Fibroblast of lung (primary cell): ENCODE measurements around the gene NFATC2. TPM values are rescaled to one million over a fixed set of nuclear protein-coding genes. Genes with fewer than 3 reads are reported as not detected.

Experiments used
- DNase-seq, 2 donors: peaks; one replicate each; pipeline versions ENCODE4 v3.0.0 to v3.0.0-alpha.2; 2010; ENCODE audit warnings: low read depth in 2 of 2
- H2AFZ ChIP-seq: 2 replicates; pipeline ENCODE4 v1.5.1; 2012; ENCODE audit warnings: low read length, control low read depth, inconsistent platforms
- H3K27ac ChIP-seq: 2 replicates; pipeline ENCODE4 v1.5.1; 2011; ENCODE audit warnings: low read length, control low read depth; ENCODE audit not compliant: insufficient read depth
- H3K27me3 ChIP-seq: 2 replicates; pipeline ENCODE4 v1.5.1; 2011; ENCODE audit warnings: mild to moderate bottlenecking, low read length; ENCODE audit not compliant: control insufficient read depth, insufficient read depth
- H3K36me3 ChIP-seq: 2 replicates; pipeline ENCODE4 v1.5.1; 2011; ENCODE audit warnings: low read length; ENCODE audit not compliant: control insufficient read depth, insufficient read depth
- H3K4me1 ChIP-seq: 2 replicates; pipeline ENCODE4 v1.5.1; 2011; ENCODE audit warnings: low read length; ENCODE audit not compliant: control insufficient read depth, insufficient read depth; ENCODE audit errors: extremely low read depth
- H3K4me2 ChIP-seq: 2 replicates; pipeline ENCODE4 v1.5.1; 2011; ENCODE audit warnings: low read length, control low read depth; ENCODE audit not compliant: insufficient read depth; ENCODE audit errors: extremely low read depth
- H3K4me3 ChIP-seq, 4 experiments: fragments of 200-600 bp in 1 of 4; sonication (generic) in 1 of 4; replicated peaks in 1 of 4; 2 replicates each; pipeline ENCODE4 v1.5.1; 2011 to 2016; ENCODE audit warnings: low read length in 4 of 4, low read depth in 3 of 4, mild to moderate bottlenecking in 3 of 4, control low read depth in 2 of 4, inconsistent platforms in 1 of 4, mixed read lengths in 1 of 4; ENCODE audit not compliant: insufficient read depth in 1 of 4; ENCODE audit errors: control extremely low read depth in 1 of 4
- H3K79me2 ChIP-seq: 2 replicates; pipeline ENCODE4 v1.5.1; 2012; ENCODE audit warnings: mild to moderate bottlenecking, low read length, inconsistent platforms; ENCODE audit not compliant: control insufficient read depth, insufficient read depth
- H3K9ac ChIP-seq: 2 replicates; pipeline ENCODE4 v1.5.1; 2011; ENCODE audit warnings: mild to moderate bottlenecking, low read length, control low read depth; ENCODE audit not compliant: insufficient read depth
- H3K9me3 ChIP-seq: 2 replicates; pipeline ENCODE4 v1.5.1; 2012; ENCODE audit warnings: low read depth, low read length; ENCODE audit not compliant: control insufficient read depth, insufficient read depth
- H4K20me1 ChIP-seq: 2 replicates; pipeline ENCODE4 v1.5.1; 2011; ENCODE audit warnings: low read length; ENCODE audit not compliant: control insufficient read depth, insufficient read depth; ENCODE audit errors: extremely low read depth
- EZH2 ChIP-seq: IDR thresholded peaks from 2 replicates; pipeline ENCODE4 v1.5.1; 2012; ENCODE audit warnings: low read length, control low read depth, mild to moderate bottlenecking; ENCODE audit errors: missing control alignments
- polyA plus RNA-seq, 2 donors: library from polyadenylated mRNA; depleted of rRNA in 1 of 2; stranded (reverse) in 1 of 2; unstranded in 1 of 2; fragments of >200 nt; gene quantifications; 2 replicates each; pipeline ENCODE4 v1.2.1, GENCODE V29; 2011 to 2012; ENCODE audit warnings: missing spikeins in 1 of 2
- total RNA-seq: library from RNA; depleted of rRNA; stranded (reverse); fragments of >200 nt; gene quantifications from 2 replicates; pipeline ENCODE4 v1.2.1, GENCODE V29; 2014
- TF ChIP-seq, protein P1 (sequence below), 2 donors: IDR thresholded peaks in 1 of 2; conservative IDR thresholded peaks in 1 of 2; 1 replicate in 1 of 2; 2 replicates in 1 of 2; pipeline ENCODE4 v1.5.1; 2011 to 2012; ENCODE audit warnings: low read length in 2 of 2, control low read depth in 1 of 2, inconsistent platforms in 1 of 2, low read depth in 1 of 2, mild to moderate bottlenecking in 1 of 2

NFATC2 gene
- total and polyA plus RNA-seq, 2 donors (not counting 1 experiment from before 2014, with no cell fraction given) = 0.50 to 1.2 TPM

DNA sequence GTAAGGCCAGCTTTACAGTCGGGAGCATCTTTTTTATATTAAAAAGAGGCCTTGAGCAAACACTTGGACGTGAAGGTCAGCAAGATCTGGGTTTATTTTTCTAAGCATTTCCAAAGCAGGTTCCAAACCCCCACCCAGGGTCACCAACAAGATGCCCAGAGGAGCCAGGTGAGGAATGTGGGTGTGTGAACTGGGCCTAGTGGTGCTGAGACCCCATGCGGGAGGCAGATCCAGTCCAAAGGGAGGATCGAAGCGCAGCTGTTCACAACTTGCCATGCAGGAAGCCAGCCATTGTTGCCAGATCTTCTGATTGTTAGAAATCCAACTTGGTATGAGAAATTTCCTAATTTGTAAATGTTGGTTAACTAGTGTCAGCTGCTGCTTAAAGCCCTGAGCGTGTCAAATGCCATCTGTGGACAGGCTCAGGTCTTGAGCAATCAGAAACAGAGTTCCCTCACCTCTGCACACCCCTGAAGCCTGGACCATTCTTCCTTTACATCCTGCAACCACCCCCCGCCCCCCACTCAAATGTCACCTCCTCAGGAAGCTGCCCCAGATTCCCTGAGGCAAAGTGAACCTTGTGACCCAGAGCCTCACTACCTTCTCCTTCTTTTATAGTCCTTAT, 46.5 kb downstream of the NFATC2 start:
- no peaks in the 10 kb centered on the region for H3K79me2 ChIP-seq
- no peak overlapping the region for H3K9ac ChIP-seq
- no peaks in the 10 kb centered on the region for H4K20me1 ChIP-seq
- no peak overlapping the region for H3K4me3 ChIP-seq
- H3K36me3 ChIP-seq = no peaks in the 10 kb centered on the region
- no peak for DNase-seq
- H2AFZ ChIP-seq = no peak overlapping the region
- H3K27ac ChIP-seq = no peak overlapping the region
- no peaks in the 10 kb centered on the region for H3K27me3 ChIP-seq
- peaks cover 2% of the 10 kb centered on the region for H3K4me1 ChIP-seq
- no peak for TF ChIP-seq EZH2
- TF ChIP-seq, protein P1, sequence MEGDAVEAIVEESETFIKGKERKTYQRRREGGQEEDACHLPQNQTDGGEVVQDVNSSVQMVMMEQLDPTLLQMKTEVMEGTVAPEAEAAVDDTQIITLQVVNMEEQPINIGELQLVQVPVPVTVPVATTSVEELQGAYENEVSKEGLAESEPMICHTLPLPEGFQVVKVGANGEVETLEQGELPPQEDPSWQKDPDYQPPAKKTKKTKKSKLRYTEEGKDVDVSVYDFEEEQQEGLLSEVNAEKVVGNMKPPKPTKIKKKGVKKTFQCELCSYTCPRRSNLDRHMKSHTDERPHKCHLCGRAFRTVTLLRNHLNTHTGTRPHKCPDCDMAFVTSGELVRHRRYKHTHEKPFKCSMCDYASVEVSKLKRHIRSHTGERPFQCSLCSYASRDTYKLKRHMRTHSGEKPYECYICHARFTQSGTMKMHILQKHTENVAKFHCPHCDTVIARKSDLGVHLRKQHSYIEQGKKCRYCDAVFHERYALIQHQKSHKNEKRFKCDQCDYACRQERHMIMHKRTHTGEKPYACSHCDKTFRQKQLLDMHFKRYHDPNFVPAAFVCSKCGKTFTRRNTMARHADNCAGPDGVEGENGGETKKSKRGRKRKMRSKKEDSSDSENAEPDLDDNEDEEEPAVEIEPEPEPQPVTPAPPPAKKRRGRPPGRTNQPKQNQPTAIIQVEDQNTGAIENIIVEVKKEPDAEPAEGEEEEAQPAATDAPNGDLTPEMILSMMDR (conservative IDR thresholded peaks at IDR 0.05 in 1 of 2, IDR thresholded peaks at IDR 0.05 in 1 of 2; ENCODE audit: low read depth in 1 of 2, low read length in 2 of 2) = no peak
- H3K4me2 ChIP-seq = no peak overlapping the region
- H3K9me3 ChIP-seq = no peaks in the 10 kb centered on the region

DNA sequence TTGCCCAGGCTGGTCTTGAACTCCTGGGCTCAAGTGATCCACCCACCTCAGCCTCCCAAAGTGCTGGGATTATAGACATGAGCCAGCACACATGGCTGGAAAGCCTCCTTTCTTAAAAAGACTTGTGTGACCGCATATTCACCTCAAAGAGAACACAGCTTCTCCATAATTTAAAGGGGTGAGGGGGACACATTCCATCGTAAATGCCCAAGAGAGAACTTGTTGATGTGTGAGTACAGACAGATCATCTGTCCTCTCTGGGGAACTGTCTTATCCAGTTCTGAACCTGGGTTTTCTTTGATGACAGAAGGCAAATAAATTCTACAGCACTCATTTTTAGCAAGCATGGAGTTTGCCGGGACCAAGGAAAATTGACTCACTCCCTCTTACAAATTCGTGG, 47.2 kb downstream of the NFATC2 start:
- H3K4me2 ChIP-seq = no peak overlapping the region
- H3K36me3 ChIP-seq = no peaks in the 10 kb centered on the region
- H3K27me3 ChIP-seq = no peaks in the 10 kb centered on the region
- no peak for DNase-seq
- no peak overlapping the region for H2AFZ ChIP-seq
- H4K20me1 ChIP-seq = no peaks in the 10 kb centered on the region
- no peaks in the 10 kb centered on the region for H3K79me2 ChIP-seq
- H3K9ac ChIP-seq = no peak overlapping the region
- peaks cover 2% of the 10 kb centered on the region for H3K4me1 ChIP-seq
- no peak overlapping the region for H3K27ac ChIP-seq
- H3K4me3 ChIP-seq = no peak overlapping the region
- TF ChIP-seq, protein P1 (conservative IDR thresholded peaks at IDR 0.05 in 1 of 2, IDR thresholded peaks at IDR 0.05 in 1 of 2; ENCODE audit: low read depth in 1 of 2, low read length in 2 of 2) = no peak
- no peak for TF ChIP-seq EZH2
- no peaks in the 10 kb centered on the region for H3K9me3 ChIP-seq

DNA sequence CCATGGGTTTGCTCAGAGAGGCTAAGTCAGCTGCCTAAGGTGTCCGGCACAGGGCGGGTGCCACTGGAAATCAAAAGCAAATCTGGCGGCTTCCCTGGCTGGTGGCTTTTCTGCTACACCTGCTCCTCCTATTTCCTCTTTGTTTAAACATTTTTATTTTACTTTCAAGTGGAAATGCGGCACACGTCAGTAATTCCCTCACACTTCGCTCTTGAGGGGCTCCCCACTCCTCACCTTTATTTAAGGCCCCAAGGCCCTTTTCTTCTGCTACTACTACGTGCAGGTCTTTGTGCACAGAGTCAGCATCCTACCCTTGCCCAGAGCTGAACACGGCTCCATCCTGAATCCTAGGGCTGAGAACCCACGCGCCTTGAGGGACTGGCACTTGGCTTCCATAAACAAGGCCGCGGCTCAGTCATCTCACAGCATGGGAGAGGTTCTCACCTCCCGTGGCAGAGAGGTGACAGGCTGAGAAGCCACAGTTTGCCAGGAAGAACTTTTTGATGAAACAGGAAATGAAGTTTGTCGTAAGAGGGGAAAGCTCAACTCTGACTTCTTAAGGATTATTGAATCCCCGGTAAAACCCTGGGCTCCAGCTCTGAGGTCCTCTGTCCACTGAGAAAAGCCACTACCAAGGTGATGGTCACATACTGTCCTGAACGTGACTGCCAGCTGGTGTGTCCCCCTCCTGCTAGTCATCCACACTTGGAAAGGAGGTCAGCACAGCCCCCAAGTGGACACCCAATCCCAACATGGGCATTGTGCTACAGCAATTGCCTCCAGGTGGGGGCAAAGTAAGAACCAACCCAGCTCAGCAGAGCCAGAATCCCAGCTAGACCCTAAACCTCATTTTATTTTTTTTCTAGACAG, 48.0 kb downstream of the NFATC2 start:
- no peak overlapping the region for H3K9ac ChIP-seq
- no peak overlapping the region for H3K4me3 ChIP-seq
- peaks cover 2% of the 10 kb centered on the region for H3K4me1 ChIP-seq
- H2AFZ ChIP-seq = no peak overlapping the region
- DNase-seq = no peak
- H3K4me2 ChIP-seq = no peak overlapping the region
- no peaks in the 10 kb centered on the region for H3K79me2 ChIP-seq
- H3K27me3 ChIP-seq = no peaks in the 10 kb centered on the region
- H4K20me1 ChIP-seq = no peaks in the 10 kb centered on the region
- no peak overlapping the region for H3K27ac ChIP-seq
- no peak for TF ChIP-seq EZH2
- TF ChIP-seq, protein P1 (conservative IDR thresholded peaks at IDR 0.05 in 1 of 2, IDR thresholded peaks at IDR 0.05 in 1 of 2; ENCODE audit: low read depth in 1 of 2, low read length in 2 of 2) = no peak
- no peaks in the 10 kb centered on the region for H3K36me3 ChIP-seq
- H3K9me3 ChIP-seq = no peaks in the 10 kb centered on the region
